Measurements from ENCODE around the gene DBN1. TPM values are rescaled to one million over a fixed set of nuclear protein-coding genes. Genes with fewer than 3 reads are reported as not detected.

Gene DBN1
- total and polyA plus RNA-seq, 7 experiments from 2014 or later = 0.64 to 8.8 (median 2.2) TPM

- ATAC-seq (no peak), DNase-seq (peak in 2 of 9 donors; percentile 23 to 25)
- ChIA-PET CTCF (interaction anchor here (0.8 to 10.3 kb wide), 5 partner anchors 17 to 27 kb away, joined by 3 to 116 read pairs (median 11); partner anchors contain the start of gene PFN3), POLR2A (interaction anchor here (0.9 to 23.7 kb wide), 7 partner anchors 12 to 70 kb away, joined by 3 to 804 read pairs (median 21); partner anchors contain the start of genes F12, PDLIM7 and PRR7)
- peaks cover 0 to 2% (median 0%) of the 10 kb centered on the region in 11 donors for H3K9me3 Mint-ChIP-seq
- H3K9me3 ChIP-seq (ENCODE audit: control insufficient read depth in 2 of 3, low read length in 3 of 3) = no peaks in the 10 kb centered on the region
- H3K27ac ChIP-seq (ENCODE audit: low read depth, low read length) = peak overlapping the region; percentile 92
- H3K4me3 Mint-ChIP-seq = peak overlapping the region; percentile 87 to 96 (median 94)
- H3K27me3 Mint-ChIP-seq = peaks cover 0 to 3% (median 0%) of the 10 kb centered on the region in 5 donors
- peaks cover 36 to 71% (median 54%) of the 10 kb centered on the region in 7 donors for H3K4me1 Mint-ChIP-seq
- intact Hi-C loops (cut with micrococcal nuclease) = loop anchor here (2.0 to 5.0 kb wide), 5 partner anchors 15 to 891 kb away; partner anchors contain the start of genes RNF44 (in 2 of the 2) and DDX41 (in 1 of the 2)
- peaks cover 48 to 57% of the 10 kb centered on the region in 2 donors for H3K4me1 ChIP-seq (ENCODE audit: control insufficient read depth in 2 of 2, insufficient read depth in 2 of 2, low read length in 2 of 2)
- H3K27me3 ChIP-seq (ENCODE audit: control insufficient read depth in 2 of 2, insufficient read depth in 2 of 2, low read length in 2 of 2) = no peaks in the 10 kb centered on the region
- H3K36me3 Mint-ChIP-seq = peaks cover 0 to 33% (median 8%) of the 10 kb centered on the region in 5 donors
- peak overlapping the region; percentile 92 to 97 (median 94) for H3K27ac Mint-ChIP-seq
- peak overlapping the region; percentile 95 for H3K4me3 ChIP-seq (ENCODE audit: low read length)
- H3K36me3 ChIP-seq (ENCODE audit: control insufficient read depth in 2 of 3, insufficient read depth in 3 of 3, low read length in 3 of 3) = peaks cover 10 to 23% (median 12%) of the 10 kb centered on the region in 3 experiments
Measured at GRCh38 chr5:177427919-177428573, 45.4 kb downstream of the DBN1 start.

- peaks cover 40 to 50% of the 10 kb centered on the region in 2 donors for H3K4me1 ChIP-seq (ENCODE audit: control insufficient read depth in 2 of 2, insufficient read depth in 2 of 2, low read length in 2 of 2)
- H3K27me3 ChIP-seq (ENCODE audit: control insufficient read depth in 2 of 2, insufficient read depth in 2 of 2, low read length in 2 of 2) = no peaks in the 10 kb centered on the region
- ChIA-PET CTCF (interaction anchor here (0.8 to 10.3 kb wide), 4 partner anchors 19 to 28 kb away, joined by 3 to 116 read pairs (median 47); partner anchors contain the start of gene PFN3), POLR2A (interaction anchor here (0.9 to 23.7 kb wide), 12 partner anchors 12 to 294 kb away, joined by 3 to 804 read pairs (median 8); partner anchors contain the start of genes F12, PDLIM7, PRR7 and RGS14)
- H3K9me3 ChIP-seq (ENCODE audit: control insufficient read depth in 2 of 3, low read length in 3 of 3) = no peaks in the 10 kb centered on the region
- peak overlapping the region; percentile 92 for H3K27ac ChIP-seq (ENCODE audit: low read depth, low read length)
- peaks cover 0 to 2% (median 0%) of the 10 kb centered on the region in 11 donors for H3K9me3 Mint-ChIP-seq
- H3K27ac Mint-ChIP-seq = peak overlapping the region; percentile 92 to 97 (median 94)
- peaks cover 39 to 67% (median 51%) of the 10 kb centered on the region in 7 donors for H3K4me1 Mint-ChIP-seq
- DNase-seq = peak in 1 of 9 donors; percentile 26
- H3K36me3 Mint-ChIP-seq = peaks cover 0 to 31% (median 8%) of the 10 kb centered on the region in 5 donors
- H3K4me3 Mint-ChIP-seq = peak overlapping the region; percentile 87 to 96 (median 94)
- no peak for ATAC-seq
- peaks cover 3 to 15% (median 5%) of the 10 kb centered on the region in 3 experiments for H3K36me3 ChIP-seq (ENCODE audit: control insufficient read depth in 2 of 3, insufficient read depth in 3 of 3, low read length in 3 of 3)
- H3K4me3 ChIP-seq (ENCODE audit: low read length) = peak overlapping the region; percentile 95
- intact Hi-C loops (cut with micrococcal nuclease) = loop anchor here (2.0 to 5.0 kb wide), 5 partner anchors 15 to 891 kb away; partner anchors contain the start of genes RNF44 (in 2 of the 2) and DDX41 (in 1 of the 2)
- peaks cover 0 to 3% (median 0%) of the 10 kb centered on the region in 5 donors for H3K27me3 Mint-ChIP-seq
Measured at GRCh38 chr5:177427211-177427822, 46.1 kb downstream of the DBN1 start.

- Mint-ChIP-seq H3K4me1 (peaks cover 38 to 61% (median 44%) of the 10 kb centered on the region in 7 donors), H3K9me3 (peaks cover 0 to 2% (median 0%) of the 10 kb centered on the region in 11 donors), H3K4me3 (peak within 1 kb of the TSS; percentile 87 to 96 (median 94)), H3K27ac (peak within 1 kb of the TSS; percentile 92 to 98 (median 96)), H3K27me3 (peaks cover 0 to 3% (median 0%) of the 10 kb centered on the region in 5 donors), H3K36me3 (peaks cover 0 to 27% (median 8%) of the 10 kb centered on the region in 5 donors)
- Histone ChIP-seq H3K4me3 (ENCODE audit: low read length) (peak within 1 kb of the TSS; percentile 95), H3K27me3 (ENCODE audit: control insufficient read depth in 2 of 2, insufficient read depth in 2 of 2, low read length in 2 of 2) (no peaks in the 10 kb centered on the region), H3K36me3 (ENCODE audit: control insufficient read depth in 2 of 3, insufficient read depth in 3 of 3, low read length in 3 of 3) (peaks cover 0 to 11% (median 0%) of the 10 kb centered on the region in 3 experiments), H3K4me1 (ENCODE audit: control insufficient read depth in 2 of 2, insufficient read depth in 2 of 2, low read length in 2 of 2) (peaks cover 34 to 43% of the 10 kb centered on the region in 2 donors), H3K9me3 (ENCODE audit: control insufficient read depth in 2 of 3, low read length in 3 of 3) (no peaks in the 10 kb centered on the region), H3K27ac (ENCODE audit: low read depth, low read length) (peak within 1 kb of the TSS; percentile 92)
- intact Hi-C loops (cut with micrococcal nuclease) = loop anchor here (1.0 to 5.0 kb wide), 17 partner anchors 14 to 890 kb away; partner anchors contain the start of genes FAM193B (in 2 of the 2), PDLIM7 (in 2 of the 2), RNF44 (in 2 of the 2) and DDX41 (in 1 of the 2)
- ATAC-seq (peak; percentile 2), DNase-seq (peak; percentile 51 to 79 (median 72))
- ChIA-PET CTCF (interaction anchor here (1.0 to 10.3 kb wide), 3 partner anchors 21 to 28 kb away, joined by 3 to 116 read pairs (median 91); partner anchors contain the start of gene PFN3), POLR2A (interaction anchor here (0.8 to 23.7 kb wide), 15 partner anchors 7 to 891 kb away, joined by 3 to 804 read pairs (median 7); partner anchors contain the start of genes F12, PDLIM7, PRR7 and RGS14)
Measured at GRCh38 chr5:177426566-177427210, 46.7 kb downstream of the DBN1 start, which contains the start of gene GRK6. GRK6 (plus strand) TSS chr5:177426676; CDS start chr5:177426846, 170 bp downstream.

- Histone ChIP-seq H3K4me1 (ENCODE audit: control insufficient read depth in 2 of 2, insufficient read depth in 2 of 2, low read length in 2 of 2) (peaks cover 27 to 36% of the 10 kb centered on the region in 2 donors), H3K4me3 (ENCODE audit: low read length) (peak overlapping the region; percentile 67), H3K27me3 (ENCODE audit: control insufficient read depth in 2 of 2, insufficient read depth in 2 of 2, low read length in 2 of 2) (no peaks in the 10 kb centered on the region), H3K27ac (ENCODE audit: low read depth, low read length) (peak overlapping the region; percentile 82), H3K36me3 (ENCODE audit: control insufficient read depth in 2 of 3, insufficient read depth in 3 of 3, low read length in 3 of 3) (peaks cover 0 to 10% (median 0%) of the 10 kb centered on the region in 3 experiments), H3K9me3 (ENCODE audit: control insufficient read depth in 2 of 3, low read length in 3 of 3) (no peaks in the 10 kb centered on the region)
- ATAC-seq (peak; percentile 89), DNase-seq (peak; percentile 89 to 100 (median 100))
- ChIA-PET POLR2A (interaction anchor here (0.8 to 23.7 kb wide), 15 partner anchors 7 to 891 kb away, joined by 3 to 804 read pairs (median 7); partner anchors contain the start of genes F12, PDLIM7, PRR7 and RGS14), CTCF (interaction anchor here (1.0 to 10.3 kb wide), 3 partner anchors 23 to 35 kb away, joined by 3 to 116 read pairs (median 91); partner anchors contain the start of gene PFN3)
- intact Hi-C loops (cut with micrococcal nuclease) = loop anchor here (1.0 to 5.0 kb wide), 17 partner anchors 13 to 889 kb away; partner anchors contain the start of genes FAM193B (in 2 of the 2), PDLIM7 (in 2 of the 2), RNF44 (in 2 of the 2) and DDX41 (in 1 of the 2)
- Mint-ChIP-seq H3K27me3 (peaks cover 0 to 3% (median 0%) of the 10 kb centered on the region in 5 donors), H3K4me3 (peak overlapping the region; percentile 87 to 96 (median 90)), H3K27ac (peak overlapping the region; percentile 92 to 98 (median 96)), H3K36me3 (peaks cover 0 to 23% (median 4%) of the 10 kb centered on the region in 5 donors), H3K4me1 (peaks cover 33 to 54% (median 38%) of the 10 kb centered on the region in 7 donors), H3K9me3 (peaks cover 0 to 3% (median 0%) of the 10 kb centered on the region in 11 donors)
Measured at GRCh38 chr5:177425801-177426565, 47.5 kb downstream of the DBN1 start.

Data from naive thymus-derived CD4-positive, alpha-beta T cell (primary cell).